Adrenal gland (tissue), 12 donors: ENCODE measurements around the gene KDSR. TPM values are rescaled to one million over a fixed set of nuclear protein-coding genes. Genes with fewer than 3 reads are reported as not detected.

ENCODE experiments used
- DNase-seq, 7 donors: peaks; one replicate each; pipeline ENCODE4 v3.0.0-alpha.2; 2019 to 2020
- H3K27ac ChIP-seq, 5 donors: fragments of 200-600 bp; sonication (generic) in 4 of 5; 1 replicate in 3 of 5; 2 replicates in 2 of 5; pipeline versions ENCODE4 v1.5.1 to v1.8.0; 2016 to 2020; ENCODE audit warnings: mild to moderate bottlenecking in 1 of 5
- H3K27me3 ChIP-seq: fragments of 200-600 bp; 2 replicates; pipeline ENCODE4 v1.8.0; 2021
- H3K36me3 ChIP-seq, 2 donors: fragments of 200-600 bp; replicated peaks in 1 of 2; 1 replicate in 1 of 2; 2 replicates in 1 of 2; pipeline versions ENCODE4 v1.5.1 to v1.8.0; 2018 to 2022
- H3K4me1 ChIP-seq, 2 donors: fragments of 200-600 bp; replicated peaks in 1 of 2; 1 replicate in 1 of 2; 2 replicates in 1 of 2; pipeline versions ENCODE4 v1.5.1 to v1.8.0; 2018 to 2021
- H3K4me3 ChIP-seq, 4 donors: fragments of 200-600 bp; sonication (generic) in 3 of 4; one replicate each; pipeline ENCODE4 v1.5.1; 2016 to 2018
- H3K9me3 ChIP-seq, 3 donors: fragments of 200-600 bp; sonication (generic) in 1 of 3; replicated peaks in 1 of 3; 1 replicate in 2 of 3; 2 replicates in 1 of 3; pipeline versions ENCODE4 v1.5.1 to v1.8.0; 2016 to 2021
- POLR2A ChIP-seq, 2 donors: fragments of 450-650 bp; IDR thresholded peaks; one replicate each; pipeline ENCODE4 v1.6.1; 2017; ENCODE audit warnings: antibody characterized with exemption in 2 of 2, mild to moderate bottlenecking in 2 of 2, moderate library complexity in 1 of 2
- WGBS, 4 donors: extraction: QIAGEN DNeasy Blood & Tissue Kit in 2 of 4; methylation state at CpG; one replicate each; pipeline versions ENCODE4 v1.1.5 to v1.1.7; 2013 to 2017; 5-methylcytosine and 5-hydroxymethylcytosine counted together
- intact Hi-C, 2 donors: fragments of 100-400 bp; cut with DNase I; formaldehyde crosslinking; loops; one replicate each; pipeline versions ENCODE4 v1.14.1 to v1.15.0; 2022 to 2023
- polyA plus RNA-seq, 3 donors: library from polyadenylated mRNA; stranded (reverse); fragments of 200-250 nt in 2 of 3; fragments of 350-450 nt in 1 of 3; fragmentation: Illumina TruSeq in 1 of 3; extraction: RNeasy Lipid Tissue Mini Kit (QIAGEN cat#74804) in 1 of 3; gene quantifications; one replicate each; pipeline ENCODE4 v1.2.3, GENCODE V29; 2013 to 2014
- total RNA-seq, 9 donors: library from RNA; depleted of rRNA in 4 of 9; stranded (reverse); fragments of >200 nt in 4 of 9; fragments of 120-200 nt in 1 of 9; fragmentation: NEBNext Ultra II Directional in 1 of 9; extraction: Animal tissue kit (Norgen Biotek cat#: 25700) in 1 of 9; gene quantifications; one replicate each; pipeline versions ENCODE4 v1.1.0 to v1.2.4, GENCODE V29; 2013 to 2023
- TF ChIP-seq, protein P1 (sequence below), 6 experiments: fragments of 450-650 bp in 4 of 6; fragments of 200-600 bp in 2 of 6; sonication (generic) in 1 of 6; IDR thresholded peaks; 1 replicate in 5 of 6; 2 replicates in 1 of 6; pipeline versions ENCODE4 v1.5.1 to v1.8.0; 2016 to 2021; ENCODE audit warnings: antibody characterized with exemption in 6 of 6, mild to moderate bottlenecking in 2 of 6, moderate library complexity in 1 of 6
- donor health status: healthy with polysubstance abuse.
- donor health status: Bipolar disorder and iron deficiency.
- donor health status: DM: yes; HTN: yes; CAD: no.
- donor health status: DM: no; HTN: no; CAD: no.
- donor health status: DM: no; HTN: no; CAD: no.
- donor health status: DM: yes; HTN: yes; CAD: no.

Gene KDSR
- total and polyA plus RNA-seq, 12 donors: 8.2 to 102 (median 50.4) TPM

DNA sequence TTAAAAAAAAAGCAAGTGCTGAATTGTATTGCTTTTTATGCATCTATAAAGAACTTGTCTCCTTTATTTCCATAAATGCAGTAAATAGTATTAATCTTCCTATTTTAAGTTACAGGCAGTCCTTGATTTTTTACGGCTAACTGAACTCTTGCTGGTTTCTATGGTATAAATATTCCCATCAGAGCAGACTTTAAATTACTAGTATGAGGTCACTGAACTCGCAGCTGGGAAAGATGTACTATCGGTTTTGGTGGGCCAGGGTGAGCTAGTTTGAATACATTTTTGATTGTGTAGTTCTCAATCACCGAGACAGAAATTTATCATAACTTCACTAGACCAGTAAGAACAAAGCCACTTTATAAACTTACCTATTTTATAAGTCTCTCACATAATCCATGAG, 20.9 kb upstream of the KDSR start:
- 88 to 93% (median 91%) methylated on average over 4 of the region's 4 CpGs for WGBS, 4 donors
- TF ChIP-seq POLR2A (IDR thresholded peaks at IDR 0.05): no peak
- TF ChIP-seq, protein P1, sequence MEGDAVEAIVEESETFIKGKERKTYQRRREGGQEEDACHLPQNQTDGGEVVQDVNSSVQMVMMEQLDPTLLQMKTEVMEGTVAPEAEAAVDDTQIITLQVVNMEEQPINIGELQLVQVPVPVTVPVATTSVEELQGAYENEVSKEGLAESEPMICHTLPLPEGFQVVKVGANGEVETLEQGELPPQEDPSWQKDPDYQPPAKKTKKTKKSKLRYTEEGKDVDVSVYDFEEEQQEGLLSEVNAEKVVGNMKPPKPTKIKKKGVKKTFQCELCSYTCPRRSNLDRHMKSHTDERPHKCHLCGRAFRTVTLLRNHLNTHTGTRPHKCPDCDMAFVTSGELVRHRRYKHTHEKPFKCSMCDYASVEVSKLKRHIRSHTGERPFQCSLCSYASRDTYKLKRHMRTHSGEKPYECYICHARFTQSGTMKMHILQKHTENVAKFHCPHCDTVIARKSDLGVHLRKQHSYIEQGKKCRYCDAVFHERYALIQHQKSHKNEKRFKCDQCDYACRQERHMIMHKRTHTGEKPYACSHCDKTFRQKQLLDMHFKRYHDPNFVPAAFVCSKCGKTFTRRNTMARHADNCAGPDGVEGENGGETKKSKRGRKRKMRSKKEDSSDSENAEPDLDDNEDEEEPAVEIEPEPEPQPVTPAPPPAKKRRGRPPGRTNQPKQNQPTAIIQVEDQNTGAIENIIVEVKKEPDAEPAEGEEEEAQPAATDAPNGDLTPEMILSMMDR (IDR thresholded peaks at IDR 0.05): no peak

DNA sequence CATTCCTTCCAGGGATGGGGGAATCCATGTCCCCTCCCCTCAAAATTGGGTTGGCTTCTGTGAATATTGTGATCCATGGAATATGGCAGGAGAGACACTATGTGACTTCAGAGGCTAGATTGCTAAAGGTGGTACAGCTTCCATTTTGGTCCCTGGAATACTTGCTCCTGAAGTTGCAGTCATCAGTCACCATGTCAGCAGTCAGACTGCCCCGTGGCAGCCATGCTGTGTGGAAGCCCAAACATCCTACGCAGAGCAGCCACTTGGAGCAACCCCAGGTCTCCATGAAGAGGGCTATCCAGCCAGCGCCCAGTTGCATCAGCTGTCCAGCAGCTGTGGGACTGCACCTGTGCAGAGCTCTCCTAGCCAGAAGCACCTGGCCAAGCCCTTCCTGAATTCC, 15.8 kb upstream of the KDSR start:
- Histone ChIP-seq H3K4me3 (no peak overlapping the region), H3K27me3 (no peaks in the 10 kb centered on the region), H3K4me1 (no peaks in the 10 kb centered on the region), H3K27ac (no peak overlapping the region), H3K36me3 (no peaks in the 10 kb centered on the region), H3K9me3 (no peaks in the 10 kb centered on the region)
- DNase-seq: no peak
- TF ChIP-seq, protein P1 (IDR thresholded peaks at IDR 0.05): no peak
- 77 to 94% (median 93%) methylated on average over 3 of the region's 3 CpGs; no CpG with 5 or more reads in 1 of the 4 donors for WGBS, 4 donors
- intact Hi-C loops: no loop called here

More for the DNA sequence above, 20.9 kb upstream of the KDSR start:
- Histone ChIP-seq H3K27me3 (no peaks in the 10 kb centered on the region), H3K27ac (no peak overlapping the region), H3K4me3 (no peak overlapping the region), H3K36me3 (peaks cover 0 to 26% of the 10 kb centered on the region in 2 donors), H3K9me3 (no peaks in the 10 kb centered on the region), H3K4me1 (no peaks in the 10 kb centered on the region)
- intact Hi-C loops: no loop called here
- DNase-seq: no peak

DNA sequence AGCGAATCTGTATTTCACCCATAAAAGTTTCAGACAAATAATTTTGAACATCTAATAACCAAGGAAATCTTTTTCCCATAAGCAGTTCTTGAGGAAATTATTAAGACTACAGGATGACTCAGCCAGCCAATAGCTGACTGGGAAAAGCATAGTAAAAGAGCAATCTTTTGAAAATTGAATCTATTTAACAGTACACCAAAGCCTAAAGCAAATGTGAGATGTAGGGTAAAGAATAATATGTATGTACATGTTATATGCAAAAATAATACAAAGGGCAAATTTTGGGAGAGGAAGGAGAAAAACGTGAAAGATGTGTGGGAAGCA, 12.6 kb upstream of the KDSR start:
- no peaks in the 10 kb centered on the region for H3K9me3 ChIP-seq
- H3K4me1 ChIP-seq: no peaks in the 10 kb centered on the region
- no peak for DNase-seq
- no peak overlapping the region for H3K27ac ChIP-seq
- H3K36me3 ChIP-seq: no peaks in the 10 kb centered on the region
- intact Hi-C loops: no loop called here
- H3K27me3 ChIP-seq: no peaks in the 10 kb centered on the region
- no peak for TF ChIP-seq POLR2A (IDR thresholded peaks at IDR 0.05)
- TF ChIP-seq, protein P1 (IDR thresholded peaks at IDR 0.05): no peak
- WGBS, 4 donors: 37 to 51% (median 49%) methylated on average over 2 of the region's 2 CpGs
- no peak overlapping the region for H3K4me3 ChIP-seq

DNA sequence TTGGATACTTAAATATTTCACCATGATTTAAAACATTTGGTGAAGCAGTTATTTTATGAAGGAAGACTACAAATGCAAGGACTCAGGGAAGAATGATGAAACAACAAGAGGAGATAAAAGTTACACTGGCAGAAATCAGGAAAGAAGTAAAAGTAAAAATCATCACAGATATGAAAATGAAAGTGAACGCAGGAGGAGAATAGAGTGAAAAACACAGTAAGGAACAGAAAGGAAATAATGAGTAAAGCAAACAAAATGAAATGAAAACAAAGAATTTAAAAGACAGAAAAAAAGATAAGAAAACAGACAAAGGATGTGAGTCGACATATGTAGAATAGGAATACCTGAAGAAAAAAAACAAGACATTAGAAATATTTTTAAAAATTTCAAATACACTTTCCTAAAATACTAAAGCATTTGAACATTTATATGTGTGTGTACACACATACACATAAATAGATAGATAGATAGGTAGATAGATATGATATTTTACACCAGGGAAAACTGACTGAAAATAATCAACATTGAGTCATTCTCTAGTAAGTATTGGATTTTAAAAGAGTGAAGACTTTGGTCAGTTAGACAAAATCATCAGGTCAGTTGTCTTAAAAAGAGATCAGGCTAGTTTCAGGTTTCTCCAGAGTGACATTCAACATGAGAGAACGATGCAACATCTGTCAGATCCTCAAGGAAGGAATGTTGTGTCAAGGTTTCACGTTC, 12.1 kb upstream of the KDSR start:
- intact Hi-C loops: no loop called here
- no peaks in the 10 kb centered on the region for H3K4me1 ChIP-seq
- no peaks in the 10 kb centered on the region for H3K36me3 ChIP-seq
- no peak for TF ChIP-seq POLR2A (IDR thresholded peaks at IDR 0.05)
- TF ChIP-seq, protein P1 (IDR thresholded peaks at IDR 0.05): no peak
- WGBS, 4 donors: 45 to 58% (median 50%) methylated on average over 4 of the region's 4 CpGs
- no peaks in the 10 kb centered on the region for H3K9me3 ChIP-seq
- H3K27ac ChIP-seq: no peak overlapping the region
- no peak for DNase-seq
- H3K4me3 ChIP-seq: no peak overlapping the region
- no peaks in the 10 kb centered on the region for H3K27me3 ChIP-seq
